Measurements from ENCODE around the gene NAPA. TPM values are rescaled to one million over a fixed set of nuclear protein-coding genes. Genes with fewer than 3 reads are reported as not detected.

NAPA gene
- polyA plus RNA-seq, 3 donors = 77.5 to 135 (median 111) TPM

DNA sequence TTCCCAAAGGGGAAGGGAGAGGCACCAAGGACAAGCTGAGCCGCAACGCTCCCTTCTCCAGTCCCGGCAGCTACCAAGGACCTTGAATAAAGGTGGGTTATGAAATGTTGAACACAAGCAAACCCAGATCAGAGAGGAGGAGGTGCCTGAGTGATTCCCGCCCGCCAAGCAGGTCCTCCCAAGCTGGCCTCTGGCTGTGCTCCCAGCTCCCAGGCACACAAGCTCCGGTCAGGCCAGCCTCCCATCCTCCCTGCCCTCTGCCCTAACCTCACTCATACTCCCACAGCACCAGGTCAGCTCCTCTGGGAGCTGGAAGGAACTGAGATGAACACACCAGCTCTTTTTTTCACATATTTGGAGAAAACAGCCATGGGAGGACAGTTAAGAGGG lies 3.7 kb downstream of the NAPA start:
- peaks cover 30 to 32% of the 10 kb centered on the region in 2 donors for H3K4me1 ChIP-seq (ENCODE audit: control insufficient read depth in 1 of 2, insufficient read depth in 2 of 2, low read length in 2 of 2)
- peaks cover 83% of the 10 kb centered on the region for H4K20me1 ChIP-seq (ENCODE audit: insufficient read depth, low read length)
- no peak overlapping the region for H3K4me3 ChIP-seq (replicated peaks in 1 of 3; ENCODE audit: low read depth in 2 of 3, low read length in 3 of 3)
- H3K27ac Mint-ChIP-seq = peak overlapping the region in 3 of 7 donors; percentile 62 to 99 (median 82)
- no peak overlapping the region for H2AFZ ChIP-seq (ENCODE audit: insufficient read depth, low read depth, low read length, poor library complexity, severe bottlenecking)
- H3K4me2 ChIP-seq (replicated peaks; ENCODE audit: extremely low read depth, low read length, poor library complexity, severe bottlenecking) = no peak overlapping the region
- H3K9me3 Mint-ChIP-seq = no peaks in the 10 kb centered on the region
- peaks cover 8 to 45% of the 10 kb centered on the region in 2 donors for H3K36me3 ChIP-seq (replicated peaks in 1 of 2; ENCODE audit: control insufficient read depth in 1 of 2, insufficient read depth in 2 of 2, low read length in 2 of 2)
- H3K4me3 Mint-ChIP-seq = no peak overlapping the region
- intact Hi-C loops (cut with micrococcal nuclease) = loop anchor here (5.0 to 10.0 kb wide), 4 partner anchors 76 to 236 kb away; partner anchors contain the start of genes INAFM1 (in 1 of the 2) and NOP53 (in 1 of the 2)
- H3K27ac ChIP-seq (ENCODE audit: low read depth in 1 of 2, low read length in 2 of 2) = peak overlapping the region in 1 of 2 donors; percentile 100
- TF ChIP-seq, protein P1, sequence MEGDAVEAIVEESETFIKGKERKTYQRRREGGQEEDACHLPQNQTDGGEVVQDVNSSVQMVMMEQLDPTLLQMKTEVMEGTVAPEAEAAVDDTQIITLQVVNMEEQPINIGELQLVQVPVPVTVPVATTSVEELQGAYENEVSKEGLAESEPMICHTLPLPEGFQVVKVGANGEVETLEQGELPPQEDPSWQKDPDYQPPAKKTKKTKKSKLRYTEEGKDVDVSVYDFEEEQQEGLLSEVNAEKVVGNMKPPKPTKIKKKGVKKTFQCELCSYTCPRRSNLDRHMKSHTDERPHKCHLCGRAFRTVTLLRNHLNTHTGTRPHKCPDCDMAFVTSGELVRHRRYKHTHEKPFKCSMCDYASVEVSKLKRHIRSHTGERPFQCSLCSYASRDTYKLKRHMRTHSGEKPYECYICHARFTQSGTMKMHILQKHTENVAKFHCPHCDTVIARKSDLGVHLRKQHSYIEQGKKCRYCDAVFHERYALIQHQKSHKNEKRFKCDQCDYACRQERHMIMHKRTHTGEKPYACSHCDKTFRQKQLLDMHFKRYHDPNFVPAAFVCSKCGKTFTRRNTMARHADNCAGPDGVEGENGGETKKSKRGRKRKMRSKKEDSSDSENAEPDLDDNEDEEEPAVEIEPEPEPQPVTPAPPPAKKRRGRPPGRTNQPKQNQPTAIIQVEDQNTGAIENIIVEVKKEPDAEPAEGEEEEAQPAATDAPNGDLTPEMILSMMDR (IDR thresholded peaks at IDR 0.05) = no peak
- DNase-seq = no peak
- H3K27me3 Mint-ChIP-seq (ENCODE audit: low read depth in 3 of 3) = peaks cover 0 to 8% (median 0%) of the 10 kb centered on the region in 3 donors
- H3K27me3 ChIP-seq (ENCODE audit: control insufficient read depth in 2 of 2, insufficient read depth in 2 of 2, low read length in 2 of 2) = no peaks in the 10 kb centered on the region
- 100% methylated on average over 1 of the region's 6 CpGs for WGBS (ENCODE audit: insufficient coverage)
- H3K36me3 Mint-ChIP-seq = peaks cover 23 to 43% of the 10 kb centered on the region in 2 donors
- H3K79me2 ChIP-seq (ENCODE audit: insufficient read depth, low read length) = peaks cover 87% of the 10 kb centered on the region
- peaks cover 48% of the 10 kb centered on the region for H3K4me1 Mint-ChIP-seq
- H3K9ac ChIP-seq (ENCODE audit: insufficient read depth, low read length, poor library complexity, severe bottlenecking) = no peak overlapping the region
- no peaks in the 10 kb centered on the region for H3K9me3 ChIP-seq (replicated peaks in 1 of 2; ENCODE audit: control insufficient read depth in 1 of 2, insufficient read depth in 1 of 2, low read length in 2 of 2)

DNA sequence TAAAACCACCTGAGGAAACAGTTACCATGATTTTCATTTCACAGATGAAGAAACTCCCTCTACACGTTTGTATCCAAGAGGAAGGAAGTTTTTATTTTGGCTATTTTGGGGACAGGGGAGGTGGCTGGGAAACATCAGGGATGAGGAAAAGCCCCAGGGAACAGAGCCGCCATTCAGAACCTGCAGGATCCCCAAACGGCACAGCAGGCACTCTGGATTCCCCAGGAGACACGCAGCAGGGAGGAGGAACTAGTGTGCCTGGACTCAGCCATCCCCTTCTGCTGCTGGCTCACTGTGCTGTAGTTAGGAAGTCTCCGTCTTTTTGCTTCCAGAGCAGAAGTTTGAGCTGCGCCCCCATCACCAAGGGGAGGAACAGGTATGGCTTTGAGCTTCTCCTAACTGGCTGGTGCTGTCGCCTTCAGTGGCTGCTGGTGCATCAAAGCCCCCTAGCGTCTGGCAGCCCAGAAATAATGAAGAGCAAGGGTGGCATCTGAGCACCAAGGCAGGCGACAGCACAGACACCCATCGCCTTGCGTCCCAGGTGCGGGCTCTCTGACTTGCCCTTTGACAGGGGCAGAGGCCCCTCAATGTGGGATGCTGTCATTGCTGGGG lies 4.2 kb downstream of the NAPA start:
- no peak for DNase-seq
- Histone ChIP-seq H4K20me1 (ENCODE audit: insufficient read depth, low read length) (peaks cover 88% of the 10 kb centered on the region), H3K4me3 (replicated peaks in 1 of 3; ENCODE audit: low read depth in 2 of 3, low read length in 3 of 3) (no peak overlapping the region), H3K4me1 (ENCODE audit: control insufficient read depth in 1 of 2, insufficient read depth in 2 of 2, low read length in 2 of 2) (peaks cover 25 to 27% of the 10 kb centered on the region in 2 donors), H3K9me3 (replicated peaks in 1 of 2; ENCODE audit: control insufficient read depth in 1 of 2, insufficient read depth in 1 of 2, low read length in 2 of 2) (no peaks in the 10 kb centered on the region), H2AFZ (ENCODE audit: insufficient read depth, low read depth, low read length, poor library complexity, severe bottlenecking) (no peak overlapping the region), H3K79me2 (ENCODE audit: insufficient read depth, low read length) (peaks cover 92% of the 10 kb centered on the region), H3K4me2 (replicated peaks; ENCODE audit: extremely low read depth, low read length, poor library complexity, severe bottlenecking) (no peak overlapping the region), H3K9ac (ENCODE audit: insufficient read depth, low read length, poor library complexity, severe bottlenecking) (no peak overlapping the region), H3K27me3 (ENCODE audit: control insufficient read depth in 2 of 2, insufficient read depth in 2 of 2, low read length in 2 of 2) (no peaks in the 10 kb centered on the region), H3K36me3 (replicated peaks in 1 of 2; ENCODE audit: control insufficient read depth in 1 of 2, insufficient read depth in 2 of 2, low read length in 2 of 2) (peaks cover 10 to 50% of the 10 kb centered on the region in 2 donors), H3K27ac (ENCODE audit: low read depth in 1 of 2, low read length in 2 of 2) (peak overlapping the region in 1 of 2 donors; percentile 100)
- WGBS (ENCODE audit: insufficient coverage) = 94% methylated on average over 11 of the region's 12 CpGs
- peaks cover 26 to 47% of the 10 kb centered on the region in 2 donors for H3K36me3 Mint-ChIP-seq
- H3K9me3 Mint-ChIP-seq = no peaks in the 10 kb centered on the region
- H3K27me3 Mint-ChIP-seq (ENCODE audit: low read depth in 3 of 3) = peaks cover 0 to 8% (median 0%) of the 10 kb centered on the region in 3 donors
- H3K4me1 Mint-ChIP-seq = peaks cover 43% of the 10 kb centered on the region
- H3K27ac Mint-ChIP-seq = peak overlapping the region in 3 of 7 donors; percentile 26 to 42 (median 42)
- no peak overlapping the region for H3K4me3 Mint-ChIP-seq
- intact Hi-C loops (cut with micrococcal nuclease) = loop anchor here (5.0 to 10.0 kb wide), 4 partner anchors 76 to 236 kb away; partner anchors contain the start of genes INAFM1 (in 1 of the 2) and NOP53 (in 1 of the 2)
- TF ChIP-seq, protein P1 (IDR thresholded peaks at IDR 0.05) = no peak

Data from CD14-positive monocyte (primary cell).